HL-60 (cell line): Measurements from ENCODE around the gene MESD.

Experiments
- DNase-seq, 2 experiments: peaks; one replicate each; pipeline ENCODE4 v3.0.0-alpha.2; 2010 to 2020; ENCODE audit warnings: low read depth in 1 of 2, low spot score in 1 of 2
- H3K27ac ChIP-seq: fragments of 250-450 bp; sonication (Bioruptor Pico); replicated peaks from 2 replicates; pipeline ENCODE4 v1.5.1; 2020; ENCODE audit warnings: mild to moderate bottlenecking, moderate library complexity
- H3K27me3 ChIP-seq: fragments of 250-450 bp; sonication (Bioruptor Pico); 2 replicates; pipeline ENCODE4 v1.5.1; 2021; ENCODE audit warnings: mild to moderate bottlenecking, moderate library complexity; ENCODE audit not compliant: insufficient read depth, poor library complexity, severe bottlenecking
- H3K4me3 ChIP-seq: replicated peaks from 2 replicates; pipeline ENCODE4 v1.5.1; 2011; ENCODE audit warnings: mild to moderate bottlenecking, control low read depth, low read length; ENCODE audit not compliant: insufficient read depth
- CTCF ChIP-seq: IDR thresholded peaks from one replicate; pipeline ENCODE4 v1.5.1; 2011; ENCODE audit warnings: low read length, control low read depth, inconsistent platforms; ENCODE audit not compliant: insufficient read depth
- GABPA ChIP-seq: IDR thresholded peaks from 2 replicates; pipeline ENCODE4 v1.6.1; 2012; ENCODE audit warnings: low read depth
- POLR2AphosphoS5 ChIP-seq: IDR thresholded peaks from 2 replicates; pipeline ENCODE4 v1.6.1; 2012; ENCODE audit warnings: low read depth
- REST ChIP-seq: IDR thresholded peaks from 2 replicates; pipeline ENCODE4 v1.6.1; 2012; ENCODE audit warnings: low read depth; ENCODE audit not compliant: insufficient replicate concordance
- SPI1 ChIP-seq: IDR thresholded peaks from 2 replicates; pipeline ENCODE4 v1.6.1; 2012; ENCODE audit warnings: low read depth, mild to moderate bottlenecking, borderline replicate concordance

Gene MESD

GRCh38 chr15:80970658-80971057 lies 19.0 kb downstream of the MESD start:
- H3K4me3 ChIP-seq = no peak overlapping the region
- no peaks in the 10 kb centered on the region for H3K27me3 ChIP-seq
- H3K27ac ChIP-seq = no peak overlapping the region
- no peak for DNase-seq
- TF ChIP-seq GABPA = no peak
- no peak for TF ChIP-seq SPI1
- no peak for TF ChIP-seq REST
- TF ChIP-seq CTCF = no peak
- no peak for TF ChIP-seq POLR2AphosphoS5

- DNase-seq = peak in 1 of 2 experiments; percentile 48
- Histone ChIP-seq H3K4me3 (no peak overlapping the region), H3K27me3 (no peaks in the 10 kb centered on the region), H3K27ac (no peak overlapping the region)
- TF ChIP-seq SPI1 (no peak), CTCF (peak; percentile 34)
Observed at GRCh38 chr15:80970018-80970657, 19.5 kb downstream of the MESD start.

- Histone ChIP-seq H3K27me3 (no peaks in the 10 kb centered on the region), H3K27ac (no peak overlapping the region), H3K4me3 (no peak overlapping the region)
- no peak for DNase-seq
- TF ChIP-seq SPI1 (no peak), POLR2AphosphoS5 (no peak), GABPA (no peak), CTCF (no peak), REST (no peak)
Observed at GRCh38 chr15:80969316-80969715, 20.3 kb downstream of the MESD start.

GRCh38 chr15:80967991-80968510 lies 21.6 kb downstream of the MESD start:
- no peak overlapping the region for H3K4me3 ChIP-seq
- H3K27ac ChIP-seq = no peak overlapping the region
- TF ChIP-seq CTCF = no peak
- TF ChIP-seq POLR2AphosphoS5 = no peak
- TF ChIP-seq REST = no peak
- no peak for DNase-seq
- H3K27me3 ChIP-seq = no peaks in the 10 kb centered on the region
